ENCODE data around the gene NUP210L. TPM values are rescaled to one million over a fixed set of nuclear protein-coding genes. Genes with fewer than 3 reads are reported as not detected.

Gene NUP210L
- total RNA-seq, result under 1 TPM in 1 of 2 experiments, not detected in 1; 0.04 TPM

DNA sequence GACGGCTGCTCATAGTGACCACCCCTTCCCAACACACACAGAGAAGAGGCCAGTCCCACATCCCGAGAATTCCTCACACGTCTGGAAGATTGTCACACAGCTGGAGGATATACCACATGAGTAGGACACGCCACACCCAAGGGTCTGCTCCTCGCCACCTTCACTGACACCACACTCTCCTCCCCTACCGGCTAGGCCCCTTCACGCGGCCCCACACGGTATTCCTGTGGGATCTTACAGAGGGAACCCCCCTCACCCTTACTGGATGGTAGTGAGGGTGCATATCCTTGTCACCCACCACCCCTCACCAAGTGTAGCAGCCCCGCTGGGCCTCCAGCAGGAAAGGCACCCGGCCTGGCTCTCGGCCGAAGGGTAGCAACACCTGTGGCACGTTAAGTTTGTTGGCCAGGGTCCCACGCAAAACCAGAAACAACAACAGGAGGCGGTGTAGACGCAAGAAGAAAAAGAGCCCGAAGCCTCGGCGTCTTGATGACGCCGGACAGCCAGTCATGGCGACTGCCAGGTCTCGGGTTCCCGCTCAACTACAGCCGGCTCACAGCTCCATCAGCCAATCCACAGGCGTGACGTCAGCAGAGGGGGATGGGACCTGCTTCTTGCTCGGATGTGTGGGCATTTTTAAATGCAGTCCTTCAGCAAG, at the start of gene NUP210L:
Gene NUP210L (minus strand): TSS at position 540 of the 658 bp plus-strand sequence.
- ChIA-PET POLR2A (no interaction called here), CTCF (interaction anchor here (0.8 kb wide), 1 partner anchor 117 kb away, joined by 3 read pairs; no protein-coding TSS in a partner anchor)

DNA sequence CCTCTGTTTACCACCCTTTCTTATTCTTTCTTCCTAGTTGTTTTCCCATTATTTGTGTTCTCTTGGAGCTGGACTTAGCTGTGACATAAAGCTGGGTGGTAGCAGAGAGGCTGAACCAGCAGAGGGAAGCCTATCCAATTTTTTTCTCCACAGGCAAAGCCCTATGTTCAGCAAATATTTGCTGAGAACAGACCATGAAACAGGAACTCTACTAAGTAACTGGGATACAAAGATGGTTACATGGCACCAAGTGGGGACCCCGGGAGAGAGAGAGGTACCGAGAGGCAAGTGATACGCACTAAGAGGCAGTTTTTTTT, 44.6 kb upstream of the NUP210L start:
- ChIA-PET POLR2A (interaction anchor here (0.8 to 1.2 kb wide), 2 partner anchors 21 to 72 kb away, joined by 3 to 5 read pairs; partner anchors contain the start of gene UBAP2L), CTCF (interaction anchor here (0.5 to 1.6 kb wide), 4 partner anchors 8 to 107 kb away, joined by 3 to 6 read pairs (median 4); no protein-coding TSS in a partner anchor)

DNA sequence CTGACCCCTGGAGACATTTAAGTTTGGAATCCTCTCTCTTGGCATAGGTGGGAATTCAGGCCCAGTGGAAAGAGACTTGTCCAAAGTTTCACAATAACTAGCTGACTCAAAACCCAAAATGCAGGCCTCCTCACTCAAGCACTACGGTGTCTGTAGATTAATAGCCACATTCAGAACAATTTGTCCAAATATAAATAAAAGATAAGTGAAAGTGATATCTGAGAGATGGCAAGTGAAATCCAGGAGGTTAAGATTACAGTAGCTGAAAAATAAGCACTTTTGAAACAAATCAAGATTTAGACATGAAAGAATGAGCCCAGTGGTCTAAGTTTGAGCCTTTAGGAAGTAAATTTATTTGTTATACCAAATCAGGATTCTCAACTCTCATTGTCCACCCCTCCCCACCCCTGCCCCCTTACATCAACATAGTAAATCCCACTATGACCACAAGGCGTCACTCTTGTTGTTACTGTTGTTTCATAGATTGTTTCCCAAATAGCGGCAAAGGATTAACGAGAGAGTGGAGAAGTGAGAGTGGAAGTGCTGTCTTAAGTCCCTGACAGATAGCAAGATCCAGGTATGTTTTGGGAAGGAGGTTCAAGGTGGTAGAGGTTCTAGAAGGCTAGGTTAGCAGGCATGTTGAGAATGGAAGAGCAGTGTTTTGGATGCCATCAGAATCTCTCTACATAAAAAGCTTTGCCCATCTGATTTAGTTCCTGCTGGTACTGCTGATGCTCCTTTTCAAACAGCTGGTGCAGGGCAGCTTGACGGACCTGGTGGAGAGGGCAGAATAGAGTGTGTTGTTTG, 44.1 kb upstream of the NUP210L start:
- CTCF ChIA-PET, result interaction anchor here (0.6 to 1.6 kb wide), 4 partner anchors 9 to 14 kb away, joined by 3 to 6 read pairs (median 3); no protein-coding TSS in a partner anchor
- POLR2A ChIA-PET, result interaction anchor here (0.8 to 1.2 kb wide), 2 partner anchors 21 to 73 kb away, joined by 3 to 5 read pairs; partner anchors contain the start of gene UBAP2L

DNA sequence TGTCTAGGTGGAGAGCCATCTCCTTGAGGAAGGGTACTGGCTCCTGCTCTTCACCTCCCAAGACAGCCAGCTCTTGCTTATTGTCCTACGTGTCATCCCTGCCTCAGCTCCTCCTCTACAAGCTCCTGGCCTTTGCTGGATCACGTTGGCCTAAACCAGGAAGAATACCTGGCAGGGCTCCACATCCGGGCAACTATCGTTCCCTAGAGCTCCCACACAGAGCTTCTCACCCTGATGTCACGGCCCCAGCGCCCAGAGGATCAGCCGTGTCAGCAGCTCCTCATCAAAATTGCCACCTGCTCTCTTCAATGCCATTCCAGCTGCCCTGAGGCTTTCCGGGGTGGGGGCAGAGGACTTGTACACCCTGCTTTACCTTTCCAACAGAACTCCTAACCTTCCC, 38.9 kb upstream of the NUP210L start:
- POLR2A ChIA-PET, result interaction anchor here (0.5 kb wide), 1 partner anchor 41 kb away, joined by 4 read pairs; no protein-coding TSS in a partner anchor

DNA sequence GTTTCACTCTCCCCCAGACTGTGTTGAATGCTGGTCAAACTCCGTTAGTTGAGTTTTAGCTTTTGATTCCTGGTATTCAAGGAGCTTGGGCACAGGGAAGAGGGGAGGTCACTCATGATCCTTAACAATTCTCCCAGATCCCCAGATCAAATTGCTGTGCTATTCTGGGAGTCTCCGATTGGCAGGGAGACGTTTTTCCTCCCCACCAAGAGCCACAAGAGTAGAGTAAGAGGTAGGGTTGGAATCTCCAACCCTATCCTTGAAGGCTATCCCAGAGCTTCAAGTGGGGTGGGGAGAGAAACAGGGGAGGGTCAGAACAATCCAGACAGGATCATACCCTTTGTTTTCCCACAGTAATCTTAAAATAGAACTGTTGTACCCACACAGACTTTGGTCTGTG, 37.6 kb upstream of the NUP210L start:
- ChIA-PET CTCF (interaction anchor here (1.5 kb wide), 1 partner anchor 81 kb away, joined by 4 read pairs; no protein-coding TSS in a partner anchor), POLR2A (no interaction called here)

More for the DNA sequence above, 38.9 kb upstream of the NUP210L start:
- CTCF ChIA-PET, result interaction anchor here (0.9 to 1.2 kb wide), 2 partner anchors 77 to 79 kb away, joined by 3 read pairs; no protein-coding TSS in a partner anchor

DNA sequence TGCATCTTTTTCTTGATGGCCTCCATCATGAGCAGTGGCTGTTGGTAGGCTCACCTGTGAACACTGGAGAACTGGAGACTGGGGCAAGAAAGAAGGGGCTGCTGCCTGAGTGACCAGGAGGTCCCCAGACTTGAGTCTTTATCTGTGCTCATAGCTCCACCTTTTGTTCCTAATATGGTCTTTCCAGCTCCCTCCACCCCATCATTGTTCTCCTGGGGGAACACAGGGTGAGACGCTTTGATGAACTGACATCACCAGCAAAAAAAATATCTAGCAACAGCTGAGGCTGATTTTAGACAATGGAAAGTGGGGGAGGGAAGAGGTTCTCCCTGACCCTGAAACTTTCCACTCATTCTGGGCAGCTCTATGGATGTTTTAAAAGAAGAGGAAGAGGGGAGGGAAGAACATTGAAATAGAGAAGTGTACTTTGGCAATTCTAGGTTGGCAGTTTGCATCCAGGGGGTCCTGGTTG, 37.2 kb upstream of the NUP210L start, which contains the start of gene TPM3:
Gene TPM3 (minus strand): TSS at position 111 of the 472 bp plus-strand sequence. CDS start 82 bp downstream, at position 29.
- POLR2A ChIA-PET, result no interaction called here
- CTCF ChIA-PET, result interaction anchor here (1.5 kb wide), 1 partner anchor 82 kb away, joined by 4 read pairs; no protein-coding TSS in a partner anchor

DNA sequence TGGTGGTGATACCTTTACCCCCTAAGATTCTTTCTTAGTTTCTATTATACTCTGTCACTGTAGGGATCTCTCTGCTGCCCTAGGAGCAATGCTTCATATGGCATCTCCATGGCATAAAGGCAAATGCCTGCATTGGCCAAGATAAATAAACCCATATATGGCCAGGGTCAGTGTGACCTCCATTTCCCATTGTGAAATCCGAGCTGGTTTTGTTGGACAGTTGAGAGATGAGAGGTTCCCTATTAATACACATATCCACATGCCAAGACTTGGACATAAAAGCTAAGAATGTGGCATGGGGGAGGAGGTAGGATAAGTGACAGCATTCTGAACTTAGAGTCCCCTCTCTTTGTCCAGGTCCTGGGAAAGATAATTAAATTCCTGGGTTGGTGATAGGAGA, 35.7 kb upstream of the NUP210L start:
- POLR2A ChIA-PET, result no interaction called here

DNA sequence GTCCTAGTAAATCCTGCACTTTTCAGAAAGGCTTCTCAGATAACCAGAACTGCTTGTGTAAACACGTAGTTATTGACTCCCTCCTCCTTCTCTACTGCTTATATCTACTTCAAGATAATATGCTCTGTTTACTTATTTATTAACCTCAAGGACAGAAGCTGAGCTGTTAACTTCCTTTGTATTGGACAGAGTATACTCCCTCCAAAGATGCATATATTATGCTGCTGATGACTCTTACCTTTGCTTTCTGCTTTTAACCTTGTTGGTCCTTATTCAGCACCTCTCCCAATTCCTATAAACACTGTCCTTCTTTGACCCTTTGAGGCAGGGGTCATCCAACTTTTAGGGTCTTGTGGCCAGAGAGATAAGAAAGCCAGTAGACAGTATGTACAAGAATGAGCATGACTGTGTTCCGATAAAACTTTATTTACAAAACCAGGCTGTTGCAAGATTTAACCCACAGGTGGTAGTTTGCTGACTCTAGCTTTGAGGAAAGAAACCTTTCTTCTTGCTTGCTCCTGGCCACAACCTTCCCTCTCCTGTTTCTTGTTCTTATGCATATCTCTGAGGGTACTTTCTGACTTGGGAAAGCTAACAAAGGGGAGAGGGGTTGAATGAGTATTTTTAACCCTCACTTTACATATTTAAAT, 32.1 kb upstream of the NUP210L start:
- POLR2A ChIA-PET, result no interaction called here

More for the DNA sequence above, 35.7 kb upstream of the NUP210L start:
- CTCF ChIA-PET, result interaction anchor here (0.6 kb wide), 1 partner anchor 195 kb away, joined by 3 read pairs; no protein-coding TSS in a partner anchor

DNA sequence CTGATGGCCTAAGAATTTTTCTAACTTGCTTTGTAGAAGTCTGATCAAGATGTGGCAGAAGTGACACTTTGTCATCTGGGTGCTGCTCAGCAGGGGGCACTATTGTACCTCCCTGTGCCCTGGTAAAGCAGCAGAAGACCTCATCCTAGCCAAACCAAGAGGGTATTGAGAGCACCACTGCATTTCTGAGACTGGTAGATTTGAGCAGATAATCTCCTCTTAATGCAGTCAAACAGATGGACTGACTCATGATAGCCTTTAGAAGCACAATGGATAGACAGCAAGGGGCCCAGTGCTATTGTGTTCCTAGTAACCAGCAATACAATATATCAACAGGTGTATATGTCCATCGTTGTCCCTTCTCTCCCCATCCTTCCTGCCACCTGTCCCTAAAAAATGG, 31.3 kb upstream of the NUP210L start:
- CTCF ChIA-PET, result interaction anchor here (0.9 to 2.3 kb wide), 2 partner anchors 85 to 149 kb away, joined by 5 to 9 read pairs; no protein-coding TSS in a partner anchor
- POLR2A ChIA-PET, result no interaction called here

More for the DNA sequence above, 32.1 kb upstream of the NUP210L start:
- CTCF ChIA-PET, result interaction anchor here (0.6 kb wide), 2 partner anchors 84 to 117 kb away, joined by 3 read pairs; no protein-coding TSS in a partner anchor

DNA sequence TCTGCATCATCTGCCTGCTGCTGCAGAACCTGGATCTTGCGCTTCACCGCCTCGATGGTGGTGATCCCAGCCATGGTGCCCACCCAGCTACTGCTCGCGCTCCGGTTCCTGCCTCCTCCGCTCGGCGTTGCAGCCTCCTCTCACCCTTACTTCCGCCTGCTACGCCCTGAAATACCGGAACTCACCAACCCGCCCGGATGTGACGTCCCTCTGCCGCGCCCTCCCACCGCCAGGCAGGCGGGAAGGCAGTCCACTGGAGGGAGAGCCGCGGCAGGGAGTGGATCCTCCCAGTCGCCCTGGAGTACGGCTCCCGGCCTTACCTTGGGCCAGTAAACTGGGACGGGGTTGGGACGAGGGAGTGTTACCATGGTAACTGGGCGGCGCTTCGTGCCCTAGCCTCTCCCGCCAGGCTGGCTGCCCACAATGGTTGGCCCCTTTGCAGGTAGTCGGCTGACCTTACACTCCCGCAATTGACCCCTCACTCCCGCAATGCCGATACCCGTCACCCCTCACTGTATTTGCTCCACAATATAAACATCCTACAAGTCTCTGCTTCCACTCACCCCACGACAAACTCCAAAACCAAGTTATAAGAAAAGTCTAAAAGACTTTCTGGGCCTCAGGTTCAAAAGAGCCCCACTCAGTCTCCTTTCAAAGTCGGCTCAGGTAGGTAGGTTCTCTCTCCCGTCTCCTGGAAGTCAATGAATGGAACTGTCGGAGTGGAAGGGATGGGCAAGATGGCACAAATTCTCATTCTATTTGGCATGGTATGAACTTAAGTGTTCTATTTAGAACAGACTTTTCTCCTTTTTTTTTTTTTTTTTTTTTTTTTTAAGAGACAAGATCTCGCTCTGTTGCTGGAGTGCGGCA, 28.4 kb upstream of the NUP210L start:
- POLR2A ChIA-PET, result interaction anchor here (1.3 to 2.0 kb wide), 3 partner anchors 24 to 193 kb away, joined by 3 to 6 read pairs (median 5); partner anchors contain the start of gene RPS27
- CTCF ChIA-PET, result interaction anchor here (0.6 to 2.3 kb wide), 4 partner anchors 37 to 143 kb away, joined by 3 to 9 read pairs (median 4); partner anchors contain the start of gene UBAP2L

DNA sequence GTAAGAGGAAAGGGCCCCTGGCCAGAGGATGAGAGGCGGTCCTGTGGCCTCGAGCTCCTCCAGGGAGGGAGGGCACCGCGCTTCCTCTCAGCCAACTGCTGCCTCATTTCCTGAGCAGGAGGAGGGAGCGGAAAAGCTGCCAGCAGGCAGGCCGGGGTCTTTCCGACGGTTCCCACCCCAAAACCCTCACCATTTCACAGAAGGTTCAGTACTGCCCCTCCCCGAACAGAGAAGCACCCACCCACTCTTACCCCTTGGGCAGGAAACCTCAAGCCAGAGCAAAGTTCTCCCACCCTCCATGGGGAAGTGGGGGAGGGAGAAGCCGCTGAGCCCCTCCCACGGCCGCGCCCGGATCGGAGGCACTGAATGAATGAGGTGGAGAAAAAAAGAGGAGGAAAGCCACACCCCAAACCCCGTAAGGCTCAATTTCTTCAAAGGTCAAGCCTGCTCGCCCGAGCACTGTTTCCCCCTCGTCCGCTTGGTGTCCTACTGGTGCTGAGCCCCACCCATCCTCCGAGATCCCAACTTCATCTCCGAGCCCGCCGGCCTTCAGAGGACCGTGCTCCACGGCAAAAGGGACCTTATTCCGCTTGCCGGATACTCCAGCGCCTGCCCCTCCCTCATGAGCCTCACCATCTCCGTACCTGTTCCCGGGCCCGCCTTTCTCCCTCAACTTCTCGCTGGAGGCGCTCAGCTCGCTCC, 27.6 kb upstream of the NUP210L start:
- POLR2A ChIA-PET, result interaction anchor here (0.5 to 2.0 kb wide), 7 partner anchors 12 to 444 kb away, joined by 3 to 6 read pairs (median 3); partner anchors contain the start of gene RPS27
- CTCF ChIA-PET, result interaction anchor here (1.2 to 1.9 kb wide), 3 partner anchors 11 to 38 kb away, joined by 5 to 6 read pairs (median 5); partner anchors contain the start of gene UBAP2L

DNA sequence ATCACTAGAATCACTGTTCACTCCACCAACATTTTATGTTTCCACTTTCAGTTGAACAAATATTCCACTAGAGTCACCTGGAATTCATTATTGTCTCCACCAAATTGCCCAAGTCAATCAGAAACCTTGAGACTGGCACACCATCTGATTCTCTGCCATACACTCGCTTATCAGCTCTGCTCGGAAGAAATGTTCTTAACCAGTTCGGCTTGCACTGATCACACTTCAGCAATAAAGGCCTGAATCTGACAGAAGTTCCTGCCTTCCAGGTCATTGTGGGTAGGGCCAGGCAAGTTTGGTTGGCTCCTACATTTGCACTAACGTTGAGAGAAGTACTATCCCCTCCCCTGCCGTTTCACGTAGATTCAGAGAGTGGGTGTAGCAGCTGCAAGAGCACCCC, 27.1 kb upstream of the NUP210L start:
- POLR2A ChIA-PET, result interaction anchor here (0.5 to 2.0 kb wide), 8 partner anchors 11 to 445 kb away, joined by 3 to 6 read pairs (median 3); partner anchors contain the start of gene RPS27
- CTCF ChIA-PET, result interaction anchor here (0.9 to 1.9 kb wide), 5 partner anchors 11 to 122 kb away, joined by 3 to 6 read pairs (median 5); partner anchors contain the start of gene UBAP2L

DNA sequence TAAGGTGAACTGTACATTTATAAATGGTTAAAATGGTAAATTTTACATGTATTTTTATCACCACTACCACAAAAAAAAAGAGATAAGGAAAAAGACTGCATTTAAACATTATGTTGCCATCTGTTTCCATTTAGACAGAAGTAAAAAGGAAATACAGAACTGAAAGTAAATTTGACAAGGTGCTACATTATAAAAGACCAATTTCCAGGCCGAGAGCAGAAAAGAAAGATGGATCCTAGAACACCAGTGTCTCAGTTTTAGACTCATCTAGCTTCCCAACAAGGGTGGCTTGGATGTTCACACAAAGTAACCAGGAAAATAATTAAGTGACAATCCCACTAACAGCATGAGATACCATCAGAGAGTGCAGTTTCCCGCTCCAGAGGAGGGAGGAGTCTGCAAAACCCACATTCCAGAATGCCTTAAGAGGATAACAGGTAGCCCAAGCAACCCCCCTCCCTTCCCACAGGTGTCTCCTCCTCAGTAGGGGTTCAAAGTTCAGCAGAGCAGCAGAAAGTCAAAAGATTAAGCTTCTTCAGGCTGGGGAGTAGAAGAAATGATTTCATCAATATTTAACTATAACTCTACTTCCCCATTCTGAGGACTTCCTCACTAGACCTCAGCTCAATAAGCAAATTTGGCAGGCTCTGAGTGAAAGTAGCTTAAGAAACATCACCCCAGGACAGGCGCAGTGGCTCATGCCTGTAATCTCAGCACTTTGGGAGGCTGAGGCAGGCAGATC, 25.2 kb upstream of the NUP210L start:
- POLR2A ChIA-PET, result interaction anchor here (0.5 to 0.6 kb wide), 3 partner anchors 40 to 287 kb away, joined by 3 to 9 read pairs (median 4); partner anchors contain the start of gene UBAP2L
- CTCF ChIA-PET, result no interaction called here

DNA sequence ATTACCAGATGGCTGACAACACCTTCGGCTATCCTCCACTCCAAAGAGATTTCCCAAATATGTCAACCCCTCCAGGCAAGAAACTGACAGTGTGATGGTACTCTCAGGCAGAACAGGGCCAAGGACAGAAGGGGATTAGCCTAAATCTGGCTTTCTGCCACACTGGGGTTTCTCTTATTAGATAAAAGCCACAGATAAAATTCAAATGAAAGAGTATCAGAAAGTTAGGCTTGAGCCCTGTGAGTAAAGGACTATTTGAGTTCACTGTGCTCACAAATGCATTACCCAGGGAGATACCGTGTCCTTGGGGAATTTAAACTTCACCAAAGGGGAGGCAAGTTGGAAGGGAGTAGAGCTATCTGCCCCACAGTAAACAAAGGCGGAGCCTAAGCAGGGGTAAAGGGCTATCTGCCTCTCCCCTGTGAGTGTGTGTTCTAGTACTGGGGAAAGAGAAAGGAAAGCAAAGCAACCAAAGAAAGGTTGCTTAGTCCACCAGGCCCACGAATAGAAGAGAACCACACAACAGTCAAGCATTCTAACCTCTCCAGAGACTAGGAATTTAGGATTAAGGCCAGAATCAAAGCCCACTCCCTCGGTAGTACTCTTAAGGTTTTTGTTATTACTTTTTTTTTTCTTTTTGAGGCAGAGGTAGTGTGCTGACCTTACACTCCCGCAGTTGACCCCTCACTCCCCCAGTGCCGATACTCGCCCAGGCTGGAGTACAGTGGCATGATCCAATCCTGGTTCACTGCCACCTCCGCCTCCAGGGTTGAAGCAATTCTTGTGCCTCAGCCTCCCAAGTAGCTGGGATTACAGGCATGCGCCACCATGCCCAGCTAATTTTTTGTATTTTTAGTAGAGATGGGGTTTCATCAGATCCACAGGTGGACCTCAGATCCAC, 24.3 kb upstream of the NUP210L start:
- CTCF ChIA-PET, result no interaction called here
- POLR2A ChIA-PET, result interaction anchor here (0.6 to 0.7 kb wide), 2 partner anchors 157 to 182 kb away, joined by 3 to 4 read pairs; no protein-coding TSS in a partner anchor

DNA sequence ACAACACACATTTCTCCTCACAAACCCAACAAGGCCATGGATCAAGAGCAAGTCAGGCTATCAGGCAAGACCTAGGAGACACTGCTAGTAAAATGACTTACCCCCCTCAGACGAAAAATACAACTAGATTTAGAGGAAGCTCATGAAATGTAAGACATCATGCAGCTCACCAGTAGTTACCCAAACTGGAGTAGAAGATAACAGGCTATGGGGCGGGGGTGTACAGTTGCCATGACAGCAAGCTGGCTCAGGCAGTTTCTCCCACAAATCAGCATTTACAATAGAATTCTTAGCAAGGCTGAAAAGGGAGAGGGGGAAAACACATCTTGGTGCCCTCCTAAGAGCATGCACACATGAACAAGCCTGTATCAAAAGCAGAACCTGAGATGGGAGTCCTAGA, 23.1 kb upstream of the NUP210L start:
- POLR2A ChIA-PET, result no interaction called here
- CTCF ChIA-PET, result no interaction called here

Data from activated CD8-positive, alpha-beta memory T cell treated with anti-CD3 and anti-CD28 coated beads for 36 hours (primary cell).